Central memory CD8-positive, alpha-beta T cell (primary cell): ENCODE data around the gene LRRN4CL.

Experiments used
- ATAC-seq: fragments of 150-1000 bp; cut with Tn5 transposase; replicated peaks from 2 replicates; pipeline ENCODE4 v1.10.0; 2022; ENCODE audit warnings: mild to moderate bottlenecking, moderate FRiP score, moderate number of reproducible peaks; ENCODE audit not compliant: poor library complexity, severe bottlenecking; ENCODE audit errors: extremely low read depth
- DNase-seq, 2 donors: peaks; one replicate each; pipeline ENCODE4 v3.0.0; 2021; ENCODE audit warnings: low spot score in 2 of 2
- H3K27ac Mint-ChIP-seq: one replicate; pipeline ENCODE4 v1.8.0; 2022; ENCODE audit warnings: low read depth, mild to moderate bottlenecking, moderate library complexity, mixed read lengths
- H3K27me3 Mint-ChIP-seq: one replicate; pipeline ENCODE4 v1.8.0; 2022; ENCODE audit warnings: mixed read lengths
- H3K36me3 Mint-ChIP-seq: one replicate; pipeline ENCODE4 v1.8.0; 2022; ENCODE audit warnings: mild to moderate bottlenecking, moderate library complexity, mixed read lengths; ENCODE audit not compliant: insufficient read depth
- H3K4me1 Mint-ChIP-seq: one replicate; pipeline ENCODE4 v1.8.0; 2022; ENCODE audit warnings: mixed read lengths
- H3K4me3 Mint-ChIP-seq: one replicate; pipeline ENCODE4 v1.8.0; 2022; ENCODE audit warnings: mild to moderate bottlenecking, moderate library complexity, mixed read lengths
- H3K9me3 Mint-ChIP-seq: one replicate; pipeline ENCODE4 v1.8.0; 2022; ENCODE audit warnings: mixed read lengths

LRRN4CL gene

DNA sequence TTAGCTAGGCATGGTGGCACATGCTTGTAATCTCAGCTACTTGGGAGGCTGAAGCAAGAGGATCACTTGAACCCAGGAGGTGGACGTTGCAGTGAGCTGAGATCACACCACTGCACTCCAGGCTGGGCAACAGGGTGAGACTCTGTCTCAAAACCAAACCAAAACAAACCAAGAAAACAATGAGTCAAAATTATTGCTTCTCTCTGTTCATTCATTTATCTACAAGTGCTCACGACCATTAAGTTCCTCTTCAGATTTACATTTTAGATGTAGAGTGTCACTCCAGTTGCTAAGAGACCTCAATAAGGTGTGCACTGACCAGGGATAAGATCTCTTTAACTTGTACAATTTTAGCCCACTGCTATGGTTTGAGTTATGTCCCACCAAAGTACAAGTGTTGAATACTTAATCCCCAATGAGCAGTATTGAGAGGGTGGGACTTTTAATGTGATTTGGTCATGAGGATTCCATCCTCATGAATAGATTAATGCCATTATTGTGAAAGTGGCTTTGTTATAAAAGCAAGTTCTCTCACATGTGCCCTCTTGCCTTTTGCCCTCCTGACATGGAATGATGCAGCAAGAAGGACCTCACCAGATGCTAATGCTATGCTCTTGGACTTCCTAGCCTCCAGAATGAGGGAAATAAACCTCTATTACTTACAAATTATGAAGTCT is 30.1 kb upstream of the LRRN4CL start:
- Mint-ChIP-seq H3K27me3 (no peaks in the 10 kb centered on the region), H3K36me3 (peaks cover 97% of the 10 kb centered on the region), H3K9me3 (no peaks in the 10 kb centered on the region), H3K4me3 (no peak overlapping the region), H3K27ac (no peak overlapping the region), H3K4me1 (peaks cover 33% of the 10 kb centered on the region)
- ATAC-seq: no peak
- DNase-seq: no peak

DNA sequence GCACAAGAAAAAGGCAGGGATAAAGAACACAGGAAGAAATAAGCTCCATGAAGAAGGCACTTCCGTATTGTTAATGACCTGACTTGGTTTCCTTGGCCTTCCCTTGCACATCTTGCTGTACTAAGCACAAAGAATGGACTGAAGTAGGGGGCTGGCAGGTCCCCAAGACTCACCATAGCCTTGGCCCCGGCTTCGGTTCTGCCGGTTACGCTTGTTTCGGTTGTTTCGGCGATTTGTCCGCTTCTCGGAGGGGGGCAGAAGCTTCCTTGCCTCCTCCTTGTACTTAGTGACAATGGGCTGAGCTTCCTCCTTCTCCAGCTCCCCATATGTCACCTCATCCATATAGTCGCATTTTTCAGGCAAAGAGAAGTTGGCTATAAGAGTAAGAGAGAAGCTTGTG is 27.5 kb upstream of the LRRN4CL start:
- Mint-ChIP-seq H3K4me1 (peaks cover 21% of the 10 kb centered on the region), H3K27me3 (no peaks in the 10 kb centered on the region), H3K36me3 (peaks cover 90% of the 10 kb centered on the region), H3K4me3 (no peak overlapping the region), H3K27ac (no peak overlapping the region), H3K9me3 (no peaks in the 10 kb centered on the region)
- ATAC-seq: no peak
- no peak for DNase-seq

DNA sequence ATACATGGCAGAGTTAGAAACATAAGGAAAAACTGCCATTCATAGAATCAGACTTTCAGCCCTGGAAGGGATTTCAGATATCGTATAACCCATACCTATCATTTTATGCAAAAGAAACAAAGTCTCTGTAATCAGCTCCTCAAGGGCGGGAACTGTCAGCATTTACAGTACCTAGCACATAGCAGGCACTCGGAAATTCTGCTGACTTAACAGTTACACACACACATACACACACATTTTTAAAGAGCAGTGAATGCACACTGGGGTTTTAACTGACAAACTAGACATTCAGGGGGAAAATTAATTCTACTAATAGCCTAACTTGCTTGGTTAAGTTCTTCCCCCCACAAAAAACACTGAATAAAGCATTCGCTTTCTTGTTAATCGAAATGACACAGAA is 26.9 kb upstream of the LRRN4CL start:
- no peak overlapping the region for H3K27ac Mint-ChIP-seq
- no peak for ATAC-seq

GRCh38 chr11:62715150-62716130 is 26.1 kb upstream of the LRRN4CL start:
- H3K9me3 Mint-ChIP-seq: no peaks in the 10 kb centered on the region
- H3K36me3 Mint-ChIP-seq: peaks cover 82% of the 10 kb centered on the region
- H3K4me3 Mint-ChIP-seq: no peak overlapping the region
- H3K4me1 Mint-ChIP-seq: peaks cover 21% of the 10 kb centered on the region
- peak overlapping the region; percentile 57 for H3K27ac Mint-ChIP-seq
- no peaks in the 10 kb centered on the region for H3K27me3 Mint-ChIP-seq
- DNase-seq: no peak
- no peak for ATAC-seq

More for the DNA sequence above, 26.9 kb upstream of the LRRN4CL start:
- H3K4me1 Mint-ChIP-seq: peaks cover 21% of the 10 kb centered on the region
- H3K36me3 Mint-ChIP-seq: peaks cover 90% of the 10 kb centered on the region
- no peak overlapping the region for H3K4me3 Mint-ChIP-seq
- no peaks in the 10 kb centered on the region for H3K27me3 Mint-ChIP-seq
- no peaks in the 10 kb centered on the region for H3K9me3 Mint-ChIP-seq
- DNase-seq: no peak

- Mint-ChIP-seq H3K9me3 (no peaks in the 10 kb centered on the region), H3K27me3 (no peaks in the 10 kb centered on the region), H3K36me3 (peaks cover 72% of the 10 kb centered on the region), H3K4me3 (no peak overlapping the region), H3K27ac (peak overlapping the region; percentile 49), H3K4me1 (peaks cover 31% of the 10 kb centered on the region)
- no peak for DNase-seq
- no peak for ATAC-seq
Measured at GRCh38 chr11:62713343-62713742, 24.0 kb upstream of the LRRN4CL start.

GRCh38 chr11:62712861-62713260 is 23.5 kb upstream of the LRRN4CL start:
- no peak for DNase-seq
- Mint-ChIP-seq H3K4me3 (no peak overlapping the region), H3K36me3 (peaks cover 67% of the 10 kb centered on the region), H3K4me1 (peaks cover 31% of the 10 kb centered on the region), H3K9me3 (no peaks in the 10 kb centered on the region), H3K27me3 (no peaks in the 10 kb centered on the region), H3K27ac (peak overlapping the region; percentile 22)
- no peak for ATAC-seq

DNA sequence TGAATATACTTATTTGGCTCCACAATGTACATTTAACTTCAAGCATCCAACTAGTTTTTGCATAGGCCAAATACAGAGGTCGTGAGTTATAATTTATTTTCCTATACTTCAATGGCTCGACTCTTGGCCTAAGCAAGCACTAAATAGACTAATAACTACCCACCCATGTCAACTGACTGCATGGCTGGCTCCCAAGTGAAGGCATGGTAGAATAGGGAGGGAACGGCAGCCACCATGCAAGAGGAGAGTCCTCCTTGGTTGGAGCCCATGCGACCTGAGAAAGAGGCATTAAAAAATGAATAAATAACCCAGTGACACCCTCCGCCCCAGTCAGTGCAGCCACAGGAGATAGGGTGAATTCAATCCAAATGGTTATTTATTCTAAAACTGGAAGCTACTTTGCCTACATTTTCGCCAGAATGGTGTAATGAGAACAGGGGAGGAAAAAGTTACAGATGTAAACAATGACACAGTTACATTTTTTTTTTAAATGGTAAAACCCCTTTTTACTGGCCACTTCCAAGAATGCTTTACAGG is 23.0 kb upstream of the LRRN4CL start:
- no peak for DNase-seq
- Mint-ChIP-seq H3K9me3 (no peaks in the 10 kb centered on the region), H3K27ac (peak overlapping the region; percentile 22), H3K27me3 (no peaks in the 10 kb centered on the region), H3K4me1 (peaks cover 31% of the 10 kb centered on the region), H3K4me3 (no peak overlapping the region), H3K36me3 (peaks cover 62% of the 10 kb centered on the region)
- no peak for ATAC-seq

DNA sequence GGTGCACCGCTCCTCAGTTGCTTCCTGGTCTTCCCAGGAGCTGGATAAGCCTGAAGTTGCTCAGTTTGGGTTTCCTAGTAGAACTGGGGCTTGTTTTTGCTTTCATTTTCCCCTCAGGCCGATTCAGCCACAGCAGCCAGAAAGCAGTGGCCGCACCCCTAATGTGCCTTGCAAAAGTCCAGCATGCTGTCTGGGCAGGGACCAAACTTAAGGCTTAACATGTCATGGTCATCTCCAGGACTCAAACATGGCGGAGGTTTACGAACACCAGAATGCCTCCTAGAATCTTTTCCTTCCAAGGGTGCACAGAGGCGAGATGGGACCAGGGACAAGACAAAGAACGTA is 20.6 kb upstream of the LRRN4CL start:
- Mint-ChIP-seq H3K4me1 (peaks cover 44% of the 10 kb centered on the region), H3K9me3 (no peaks in the 10 kb centered on the region), H3K4me3 (peak overlapping the region; percentile 90), H3K27ac (peak overlapping the region; percentile 95), H3K27me3 (no peaks in the 10 kb centered on the region), H3K36me3 (peaks cover 39% of the 10 kb centered on the region)
- no peak for ATAC-seq
- DNase-seq: no peak

DNA sequence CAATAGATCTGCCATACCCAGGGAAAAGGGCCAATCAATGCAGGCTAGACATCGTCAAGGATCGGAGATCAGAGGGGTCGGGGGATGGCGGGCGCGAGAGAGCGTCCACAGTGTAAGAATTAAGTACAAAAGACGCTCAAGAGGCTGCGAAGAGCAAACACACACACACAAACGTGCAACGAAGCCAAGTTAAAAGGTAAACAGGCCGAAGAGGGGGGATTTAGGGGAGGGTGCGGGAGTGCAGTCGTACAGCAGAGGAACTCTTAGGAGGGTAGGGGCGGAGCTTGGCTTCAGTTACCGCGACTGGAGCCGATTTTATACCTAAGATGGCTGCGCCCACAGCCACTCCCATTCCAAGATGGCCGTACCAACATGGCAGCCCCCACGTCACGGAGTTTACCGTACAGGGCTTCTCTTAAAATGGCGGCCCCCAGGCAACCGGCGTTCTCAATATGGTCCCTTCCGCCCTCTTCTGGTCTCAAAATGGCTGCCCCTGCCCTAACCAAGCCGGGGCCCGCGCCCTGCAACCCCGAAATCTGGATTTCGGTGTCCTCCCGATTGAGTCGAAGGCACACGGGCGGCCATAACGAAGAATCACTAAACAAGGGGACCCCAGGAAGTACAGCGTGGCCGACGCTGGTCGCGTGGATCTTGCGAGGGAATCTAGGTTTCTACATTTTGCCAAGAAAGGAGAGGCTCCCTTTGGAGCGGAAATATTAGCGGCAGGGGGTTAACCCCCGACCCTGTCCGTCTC is 20.1 kb upstream of the LRRN4CL start:
- Mint-ChIP-seq H3K4me1 (peaks cover 45% of the 10 kb centered on the region), H3K36me3 (peaks cover 36% of the 10 kb centered on the region), H3K9me3 (no peaks in the 10 kb centered on the region), H3K4me3 (peak overlapping the region; percentile 90), H3K27ac (peak overlapping the region; percentile 95), H3K27me3 (no peaks in the 10 kb centered on the region)
- ATAC-seq (peak; percentile 81), DNase-seq (peak; percentile 93 to 98)

- Mint-ChIP-seq H3K27ac (peak overlapping the region; percentile 95), H3K4me3 (peak overlapping the region; percentile 90), H3K4me1 (peaks cover 45% of the 10 kb centered on the region), H3K9me3 (no peaks in the 10 kb centered on the region), H3K36me3 (peaks cover 31% of the 10 kb centered on the region), H3K27me3 (no peaks in the 10 kb centered on the region)
- ATAC-seq (peak; percentile 25), DNase-seq (peak in 1 of 2 donors; percentile 29)
Measured at GRCh38 chr11:62708793-62709192, 19.5 kb upstream of the LRRN4CL start.

DNA sequence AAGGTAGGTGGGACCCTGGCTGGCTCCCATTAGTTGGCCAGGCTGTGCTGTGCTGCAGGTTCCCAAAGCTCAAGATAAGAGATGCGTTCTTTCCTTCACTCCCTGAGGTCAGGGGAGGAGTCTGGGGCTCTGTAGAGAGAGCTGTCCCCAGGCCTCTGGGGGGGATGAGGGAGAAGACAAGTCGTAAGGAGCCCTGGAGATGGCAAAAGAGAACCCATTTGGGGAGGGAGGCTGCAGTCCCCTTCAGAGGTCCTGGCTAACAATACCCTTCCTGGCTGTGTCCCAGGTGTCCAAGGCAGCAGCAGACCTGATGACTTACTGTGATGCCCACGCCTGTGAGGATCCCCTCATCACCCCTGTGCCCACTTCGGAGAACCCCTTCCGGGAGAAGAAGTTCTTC is 19.1 kb upstream of the LRRN4CL start:
- peak overlapping the region; percentile 90 for H3K4me3 Mint-ChIP-seq
- no peak for DNase-seq
- no peak for ATAC-seq
- H3K27ac Mint-ChIP-seq: peak overlapping the region; percentile 95
- H3K9me3 Mint-ChIP-seq: no peaks in the 10 kb centered on the region
- peaks cover 45% of the 10 kb centered on the region for H3K4me1 Mint-ChIP-seq
- no peaks in the 10 kb centered on the region for H3K27me3 Mint-ChIP-seq
- peaks cover 27% of the 10 kb centered on the region for H3K36me3 Mint-ChIP-seq

DNA sequence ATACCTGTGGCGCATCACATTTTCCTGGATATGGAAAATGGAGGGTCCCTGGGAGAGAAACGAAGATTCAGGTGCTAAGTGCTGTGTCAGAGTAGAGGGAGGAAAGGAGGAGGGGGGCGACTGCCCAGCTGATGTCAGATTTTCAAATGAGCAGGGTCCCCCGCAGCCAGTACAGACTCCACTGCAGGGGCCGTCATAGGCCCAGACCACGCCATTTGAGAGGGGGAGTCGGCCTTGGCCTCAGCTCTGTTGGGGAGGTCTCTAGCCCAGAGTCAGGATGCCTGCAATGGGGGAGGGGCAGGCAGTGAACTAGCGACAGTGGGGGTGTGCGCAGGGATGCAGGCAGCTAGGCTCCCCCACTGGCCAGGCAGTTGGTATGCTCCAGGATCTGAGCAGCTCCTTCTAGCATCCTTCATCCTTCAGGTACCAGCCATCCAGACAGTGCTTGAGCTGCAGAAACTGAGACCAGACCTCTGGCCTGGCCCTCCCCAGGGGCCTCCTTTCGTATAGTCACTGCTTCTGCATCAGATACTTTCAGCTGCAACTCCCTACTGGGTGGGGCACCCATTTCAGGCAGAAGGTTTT is 18.0 kb upstream of the LRRN4CL start, which contains the start of the genes BSCL2 and GNG3:
Gene BSCL2, minus strand, starts transcription at position 148 of the 585 bp plus-strand sequence. CDS start 229 bp downstream, outside the sequence.
Gene GNG3, plus strand, starts transcription at position 400 of the 585 bp plus-strand sequence. CDS start 620 bp downstream, outside the sequence.
- DNase-seq (no peak), ATAC-seq (no peak)
- H3K27me3 Mint-ChIP-seq: no peaks in the 10 kb centered on the region
- peaks cover 45% of the 10 kb centered on the region for H3K4me1 Mint-ChIP-seq
- no peaks in the 10 kb centered on the region for H3K9me3 Mint-ChIP-seq
- peaks cover 21% of the 10 kb centered on the region for H3K36me3 Mint-ChIP-seq
- H3K4me3 Mint-ChIP-seq: peak within 1 kb of the TSS; percentile 90
- peak within 1 kb of the TSS; percentile 95 for H3K27ac Mint-ChIP-seq
